HG02588 (cell line): ENCODE measurements around the gene THEM5.

Experiments used
- ATAC-seq: cut with Tn5 transposase; IDR thresholded peaks from one replicate; pipeline ENCODE4 v1.9.1; 2021; ENCODE audit warnings: mild to moderate bottlenecking, moderate library complexity; ENCODE audit not compliant: unreplicated experiment

Gene THEM5

GRCh38 chr1:151803164-151803563 lies 50.3 kb downstream of the THEM5 start:
- ATAC-seq = no peak

DNA sequence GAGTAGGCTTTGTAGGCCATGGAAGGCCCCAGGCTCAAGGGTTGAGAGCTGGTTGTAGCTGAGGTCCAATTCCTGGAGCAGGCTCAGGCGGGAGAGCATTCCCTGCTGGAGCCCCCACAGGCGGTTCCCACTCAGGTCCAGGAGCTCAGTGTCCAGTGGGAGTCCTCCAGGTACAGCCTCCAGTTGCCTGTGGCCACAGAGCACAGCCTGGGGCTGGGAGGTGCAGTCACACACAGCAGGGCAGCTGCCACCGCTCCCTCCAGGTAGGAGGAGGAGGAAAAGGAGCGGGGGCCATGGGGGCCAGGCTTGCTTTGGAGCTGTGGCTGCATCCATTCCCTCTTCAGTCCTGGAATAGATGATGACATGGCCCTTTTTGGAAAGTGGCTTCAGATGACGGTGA lies 51.1 kb downstream of the THEM5 start:
- no peak for ATAC-seq

DNA sequence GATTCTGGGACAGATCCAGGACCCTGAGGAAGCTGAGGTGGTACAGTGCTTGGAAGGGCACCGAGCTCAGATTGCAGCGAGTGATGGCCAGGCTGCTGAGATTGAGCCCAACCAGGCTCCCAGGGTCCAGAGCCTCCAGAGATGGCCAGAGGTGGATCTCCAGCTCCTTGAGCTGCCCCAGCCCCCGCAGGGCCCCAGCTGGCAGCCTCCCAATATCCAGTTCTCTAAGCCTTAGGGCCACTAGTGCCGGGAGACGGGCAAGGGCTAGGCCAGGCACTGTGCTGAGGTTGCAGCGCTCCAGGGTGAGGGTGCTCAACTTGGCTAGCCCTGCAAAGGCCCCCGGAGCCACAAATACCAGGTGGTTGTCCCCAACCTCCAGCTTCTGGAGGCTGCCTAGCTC lies 51.7 kb downstream of the THEM5 start:
- ATAC-seq = no peak

- ATAC-seq = no peak
Observed at GRCh38 chr1:151801310-151801820, 52.1 kb downstream of the THEM5 start.

GRCh38 chr1:151800830-151801229 lies 52.7 kb downstream of the THEM5 start:
- ATAC-seq = no peak

DNA sequence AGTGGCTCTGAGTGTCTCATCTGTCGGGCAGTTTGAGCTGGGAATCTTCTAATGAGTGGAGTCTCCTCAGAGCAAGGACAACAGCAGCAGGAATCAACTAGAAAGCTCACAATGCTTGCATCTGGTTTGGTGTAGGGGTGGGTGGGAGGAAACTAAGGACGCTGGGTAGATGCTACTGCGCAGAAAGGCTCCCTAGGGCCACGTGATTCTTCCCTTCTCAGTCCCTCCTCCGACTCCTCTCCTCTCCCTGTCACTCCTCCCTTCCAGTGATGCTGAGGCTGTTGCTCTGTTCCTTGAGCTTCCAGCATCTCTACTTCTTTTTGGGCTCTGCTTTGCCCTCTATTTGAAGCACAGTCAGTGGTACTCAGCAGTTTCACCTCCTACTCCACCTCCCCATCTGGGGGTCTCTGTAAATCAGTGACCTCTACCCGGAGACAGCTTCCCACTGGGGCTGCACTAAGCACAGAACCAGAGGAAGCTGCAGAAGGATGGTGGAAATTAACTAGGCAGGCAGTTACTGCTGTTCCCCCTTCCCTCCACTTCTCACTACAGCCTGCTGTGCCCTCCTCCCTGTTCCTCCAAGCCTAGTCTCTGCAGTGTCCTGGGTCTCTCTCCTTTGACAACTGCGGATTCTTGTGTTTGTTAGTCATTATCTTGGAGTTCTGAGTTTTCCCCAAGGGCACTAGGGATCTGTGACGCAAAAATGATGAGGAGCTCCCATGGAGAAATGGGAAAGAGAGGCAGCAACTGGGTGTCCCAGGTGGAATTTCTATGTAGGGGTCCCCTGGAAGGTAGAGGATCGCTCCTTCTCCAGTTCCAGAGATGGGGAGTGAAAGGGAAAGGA lies 54.1 kb downstream of the THEM5 start:
- no peak for ATAC-seq

GRCh38 chr1:151798571-151798970 lies 54.9 kb downstream of the THEM5 start:
- no peak for ATAC-seq
